NCI-H510A treated with DMSO at 0.1 percent for 48 hours (cell line): ENCODE data around the gene NELL1.

Experiments used
- DNase-seq: peaks from one replicate; lab custom pipeline; 2025; lab: John Stamatoyannopoulos, UW

The NELL1 gene

DNA sequence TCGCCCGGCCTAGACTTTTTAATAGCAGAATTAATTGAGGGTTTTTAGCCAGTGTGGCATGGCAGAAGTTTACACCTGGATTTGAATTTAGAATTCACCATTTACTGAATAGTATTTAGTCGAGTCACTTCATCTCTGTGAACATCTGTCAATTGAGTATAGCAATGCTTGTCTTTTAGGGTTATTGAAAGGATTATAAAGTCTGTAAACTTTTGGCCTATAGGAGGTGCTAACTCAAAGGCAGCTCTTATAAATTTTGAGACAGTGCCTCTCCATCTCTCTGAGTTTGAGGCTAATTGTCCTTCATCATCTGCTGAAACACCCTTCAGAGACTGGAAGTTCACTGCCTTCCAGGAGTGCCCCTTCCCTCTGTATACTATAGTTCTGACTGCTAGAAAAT, 205.0 kb downstream of the NELL1 start:
- DNase-seq, result no peak

DNA sequence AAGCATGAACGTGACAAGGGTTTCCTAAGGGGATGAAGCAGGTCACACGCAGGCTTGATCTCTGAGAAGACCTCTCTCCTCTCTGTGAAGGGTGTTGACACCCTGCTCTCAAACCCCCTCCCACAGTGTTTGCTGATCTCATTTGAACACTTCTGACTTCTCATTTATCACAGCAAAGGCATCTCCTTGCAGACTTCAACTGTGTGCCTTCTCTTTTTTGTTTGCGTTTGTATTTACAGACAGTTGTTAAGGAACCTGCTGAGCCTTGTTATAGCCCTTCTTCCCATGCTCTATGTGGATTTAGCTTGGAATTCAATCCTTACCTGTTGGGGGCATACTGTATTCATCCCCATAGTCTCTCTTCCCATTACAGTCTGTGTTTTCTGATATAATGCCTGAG, 206.5 kb downstream of the NELL1 start:
- DNase-seq, result no peak

DNA sequence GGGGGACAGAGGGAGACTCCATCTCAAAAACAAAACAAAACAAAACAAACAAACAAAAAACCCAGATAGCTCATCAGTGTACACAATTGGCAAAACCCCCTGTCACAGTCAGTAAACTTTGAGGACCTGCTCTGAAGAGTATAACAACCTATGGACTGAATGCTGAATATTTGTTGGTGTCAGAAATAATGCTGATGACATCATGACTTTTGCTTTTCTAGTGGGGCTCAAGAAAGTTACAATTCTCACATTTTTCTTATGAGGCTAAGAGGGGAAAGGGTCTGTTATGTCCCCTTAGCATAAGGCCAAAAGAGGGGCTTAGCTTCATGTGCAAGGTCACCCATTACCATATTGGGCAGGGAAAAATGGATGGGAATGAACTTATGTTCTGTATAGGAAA, 207.4 kb downstream of the NELL1 start:
- no peak for DNase-seq

DNA sequence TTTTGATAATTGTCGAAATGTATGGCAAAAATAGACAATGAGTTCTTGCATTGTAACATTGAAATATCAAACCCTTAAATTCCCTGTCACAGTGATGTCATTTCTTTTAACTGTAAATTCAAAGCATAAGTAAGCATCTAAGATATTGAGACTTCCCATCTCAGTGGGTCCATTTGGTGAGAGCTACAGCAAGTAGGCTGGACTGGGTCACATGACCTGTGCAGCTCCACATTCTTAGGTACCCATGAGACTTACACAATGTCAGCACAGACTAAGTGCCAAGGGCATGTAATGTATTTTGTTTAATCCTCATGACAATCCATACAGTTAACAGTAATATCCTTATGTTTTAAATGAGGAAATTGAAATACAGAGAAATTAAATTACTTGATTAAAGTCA, 210.7 kb downstream of the NELL1 start:
- DNase-seq, result no peak

DNA sequence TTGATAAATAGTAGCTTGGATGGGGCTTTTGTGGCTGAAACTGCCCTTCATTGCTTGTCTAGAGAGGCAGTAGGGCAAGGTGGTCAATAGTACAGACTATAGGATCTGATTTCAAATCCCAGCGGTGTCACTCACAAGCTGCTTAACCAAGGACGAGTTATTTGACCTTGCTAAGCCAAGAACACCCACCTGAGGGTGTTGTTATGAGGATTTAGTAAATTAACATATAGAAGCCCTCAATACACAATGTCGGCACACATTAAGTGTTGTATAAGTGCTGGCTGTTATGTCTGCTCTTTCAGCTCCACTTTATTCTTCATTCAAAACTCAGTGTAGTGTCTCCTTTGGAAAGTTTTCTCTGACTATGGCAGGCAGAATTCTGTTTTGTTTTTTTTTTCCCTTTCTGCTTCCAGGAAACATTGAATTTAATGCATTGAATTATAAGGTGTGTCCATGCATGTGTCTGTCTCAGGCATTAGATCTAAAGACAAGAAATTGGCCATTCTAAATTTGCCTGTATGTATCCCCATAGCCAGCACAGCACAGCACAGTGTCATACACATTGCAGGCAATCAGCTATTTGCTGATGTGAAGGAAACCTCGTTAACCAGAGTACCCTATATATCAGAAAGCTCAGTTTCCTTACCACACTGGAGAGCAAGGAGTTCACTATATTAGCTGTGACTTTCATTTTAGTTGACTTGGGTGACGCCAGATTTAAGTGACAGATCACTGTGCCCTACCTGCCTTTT, 212.1 kb downstream of the NELL1 start:
- DNase-seq, result no peak

DNA sequence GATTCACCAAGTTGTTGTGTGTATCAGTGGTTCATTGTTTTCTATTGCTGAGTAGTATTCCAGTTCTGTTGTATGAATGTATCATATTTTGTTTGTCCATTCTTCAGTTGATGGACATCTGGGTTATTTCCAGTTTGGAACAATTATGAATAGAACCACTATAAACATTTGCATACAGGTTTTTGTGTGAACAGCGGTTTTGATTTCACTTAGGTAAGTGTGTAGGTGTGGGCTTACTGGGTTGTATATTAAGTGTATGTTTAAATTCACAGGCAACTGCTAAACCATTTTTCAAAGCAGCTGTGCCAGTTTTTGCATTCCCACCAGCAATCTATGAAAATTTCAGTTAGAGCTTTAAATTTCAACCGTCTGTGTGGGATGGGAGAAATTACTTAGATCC, 217.8 kb downstream of the NELL1 start:
- no peak for DNase-seq

DNA sequence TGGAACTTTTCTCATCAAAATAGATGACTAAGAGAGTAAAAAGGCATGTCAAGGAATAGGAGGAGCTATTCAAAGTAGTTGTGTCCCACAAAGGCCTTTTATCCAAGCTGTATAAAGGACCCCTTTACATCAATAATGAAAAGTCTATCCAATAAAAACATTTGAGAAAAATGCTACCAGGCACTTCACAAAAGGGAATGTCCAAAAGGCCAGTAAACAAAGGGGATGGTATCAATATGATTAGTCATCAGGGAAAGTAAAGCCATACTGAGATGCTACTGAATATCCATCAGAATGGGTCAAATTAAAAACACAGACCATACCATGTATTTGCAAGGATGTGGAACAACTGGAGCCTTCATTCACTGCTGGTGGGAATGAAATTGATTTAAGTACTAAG, 224.9 kb downstream of the NELL1 start:
- DNase-seq, result no peak

DNA sequence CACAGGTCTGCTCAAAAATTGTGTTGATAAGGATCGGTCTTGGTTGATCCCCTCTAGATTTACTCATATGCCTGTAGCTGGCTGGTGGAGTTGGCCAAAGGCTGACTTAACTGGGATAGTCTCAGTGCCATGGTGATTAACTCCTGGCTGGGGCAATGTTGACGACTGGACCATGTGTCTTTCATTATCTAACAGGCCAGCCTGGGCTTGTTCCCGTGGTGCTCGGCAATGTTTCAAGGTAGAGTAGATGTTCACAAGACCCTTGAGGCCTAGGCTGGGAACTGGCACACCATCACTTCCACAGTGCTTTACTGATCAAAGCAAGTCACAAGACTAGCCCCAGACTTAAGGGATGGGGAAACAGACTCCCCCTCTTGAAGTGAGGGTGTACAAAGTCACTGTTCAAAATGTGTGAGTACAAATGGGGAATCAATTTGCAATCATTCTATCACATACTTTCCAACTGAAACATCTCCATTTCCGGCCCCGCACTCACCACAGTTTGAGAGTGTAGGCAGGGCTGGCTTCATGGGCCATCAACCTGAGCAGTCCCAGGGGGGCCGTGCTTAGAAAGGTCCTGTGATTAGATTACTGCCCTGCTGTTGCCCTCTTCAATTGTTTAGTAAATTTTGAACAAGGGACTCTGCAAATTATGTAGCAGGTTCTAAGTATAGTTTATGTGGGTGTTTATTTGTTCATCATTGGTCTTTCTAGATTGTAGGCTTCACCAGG, 240.8 kb downstream of the NELL1 start:
- DNase-seq, result no peak

DNA sequence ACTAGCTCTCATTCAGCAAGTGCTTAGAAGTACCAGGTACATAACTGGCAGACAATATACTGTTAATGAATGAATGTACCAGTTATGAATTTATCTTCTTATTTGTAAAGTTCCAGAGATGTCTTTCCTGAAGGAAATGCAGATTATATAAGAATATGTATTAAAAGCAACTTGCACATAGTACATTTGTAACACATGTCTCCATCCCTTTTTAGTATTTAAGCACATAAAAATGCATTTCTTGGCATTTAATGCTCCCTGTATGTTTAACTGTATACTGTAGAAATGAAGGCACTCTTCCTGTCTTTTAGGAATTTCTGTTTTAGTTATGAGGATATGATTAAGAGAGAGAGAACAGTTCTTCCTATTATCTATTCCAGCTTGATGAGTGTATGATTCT, 241.3 kb downstream of the NELL1 start:
- no peak for DNase-seq

DNA sequence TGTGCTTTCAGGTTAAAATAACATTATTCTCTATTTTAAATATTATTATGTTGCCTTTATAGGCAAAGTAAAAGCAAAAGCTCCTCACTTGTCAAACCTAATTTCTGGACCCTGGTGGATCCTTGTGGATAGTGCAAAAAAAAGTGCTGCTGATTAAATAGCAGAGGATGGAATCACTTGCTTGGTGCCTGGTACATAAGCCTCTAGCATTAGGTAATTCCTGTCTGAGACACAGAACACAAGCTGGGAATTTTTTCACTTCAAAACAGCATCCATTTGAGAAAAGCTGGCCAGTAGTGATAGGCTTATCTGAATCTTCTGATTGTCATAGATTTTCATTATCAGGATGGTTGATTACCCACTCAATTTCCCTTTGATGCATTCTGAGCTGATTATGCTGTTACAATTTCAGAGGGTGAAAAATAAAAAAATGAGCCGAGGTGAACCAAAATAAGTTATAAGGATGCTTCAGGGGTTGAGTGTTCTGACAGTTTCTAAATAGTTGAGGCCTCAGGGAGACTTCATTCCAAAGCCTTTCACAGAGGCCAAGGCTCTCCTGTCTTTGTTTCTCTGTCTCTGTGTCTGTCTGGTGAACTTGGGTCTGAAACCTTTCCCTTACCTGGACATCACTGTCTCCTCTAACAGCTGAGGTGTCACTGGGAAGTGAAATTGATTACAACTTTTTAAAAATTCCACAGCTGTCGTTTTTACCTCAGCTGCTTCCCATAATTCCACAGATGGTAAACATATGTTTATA, 242.9 kb downstream of the NELL1 start:
- DNase-seq, result no peak

DNA sequence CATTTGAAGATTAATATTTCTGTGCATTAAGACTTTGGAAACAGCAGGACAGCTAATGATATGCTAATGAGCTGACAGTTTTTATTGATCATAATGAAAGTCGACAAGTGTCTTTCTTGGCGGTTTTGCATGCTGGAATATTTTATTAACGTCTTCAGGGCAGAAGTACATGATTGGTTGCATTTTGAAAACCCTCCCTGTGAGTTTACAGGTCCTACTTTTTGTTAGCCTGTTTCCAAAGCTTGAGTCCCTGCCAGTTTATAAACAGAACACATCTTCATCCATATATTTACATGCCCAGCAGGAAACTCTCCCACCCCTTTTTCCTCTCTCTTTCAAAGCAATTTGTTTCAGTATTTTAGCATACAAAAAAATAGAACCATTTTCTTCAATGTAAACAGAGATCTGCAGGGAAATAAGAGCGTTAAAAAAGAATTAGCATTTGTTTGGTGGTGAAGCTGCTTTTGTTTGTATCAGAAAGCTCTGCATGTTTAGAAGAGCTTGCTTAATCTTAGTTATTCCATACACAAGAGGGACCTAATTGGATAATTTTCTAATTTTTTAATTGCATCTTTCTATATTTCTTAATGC, 243.6 kb downstream of the NELL1 start:
- DNase-seq, result no peak

DNA sequence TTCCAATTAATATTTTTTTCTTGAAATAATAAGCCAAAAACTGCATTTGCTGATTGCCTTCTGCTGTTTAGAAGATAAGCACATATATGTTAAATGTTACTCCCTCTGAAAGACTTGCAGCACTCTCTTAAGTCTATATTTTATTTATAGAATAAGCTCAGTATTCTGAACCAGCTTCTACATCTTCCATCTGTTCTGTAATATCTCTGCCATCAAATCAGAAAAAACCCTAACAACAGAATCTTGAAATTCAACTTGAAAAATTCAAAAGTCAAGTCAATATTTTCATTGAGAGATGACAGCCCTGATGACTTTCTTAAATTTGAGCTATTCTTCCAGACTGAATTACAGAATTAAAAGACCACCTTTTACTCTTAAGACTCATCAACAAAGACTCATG, 247.9 kb downstream of the NELL1 start:
- no peak for DNase-seq

DNA sequence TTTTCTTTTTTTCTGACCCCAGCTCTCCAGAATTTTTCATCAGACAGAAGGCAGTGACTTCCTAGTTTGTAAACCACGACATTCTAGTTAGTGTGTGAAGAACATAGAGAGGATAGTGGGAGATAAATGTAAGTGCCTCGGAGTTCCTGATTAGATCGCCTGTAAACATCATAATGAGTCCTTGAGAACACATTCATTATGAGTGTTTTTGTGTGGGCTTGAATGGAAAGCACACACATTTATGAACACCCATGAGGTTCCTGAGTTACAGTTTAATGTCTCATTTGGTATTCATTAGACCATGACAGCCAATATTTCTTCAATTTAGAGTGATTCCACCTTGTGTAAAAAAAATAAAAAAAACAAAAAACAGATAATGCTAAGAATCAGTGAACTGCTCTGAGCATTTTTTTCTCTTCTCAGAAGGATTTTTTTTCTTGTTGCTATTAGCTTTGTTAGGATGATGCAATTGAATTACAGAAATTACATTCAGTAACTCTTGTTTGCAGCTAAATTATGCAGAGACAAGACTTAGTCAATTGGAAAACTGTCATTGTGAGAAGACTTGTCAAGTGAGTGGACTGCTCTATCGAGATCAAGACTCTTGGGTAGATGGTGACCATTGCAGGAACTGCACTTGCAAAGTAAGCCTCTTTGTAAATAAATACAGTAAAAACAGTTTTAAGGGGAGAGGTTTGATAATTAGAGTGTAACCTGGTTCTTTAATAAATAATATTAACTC, 257.6 kb downstream of the NELL1 start:
- peak; percentile 25 for DNase-seq

DNA sequence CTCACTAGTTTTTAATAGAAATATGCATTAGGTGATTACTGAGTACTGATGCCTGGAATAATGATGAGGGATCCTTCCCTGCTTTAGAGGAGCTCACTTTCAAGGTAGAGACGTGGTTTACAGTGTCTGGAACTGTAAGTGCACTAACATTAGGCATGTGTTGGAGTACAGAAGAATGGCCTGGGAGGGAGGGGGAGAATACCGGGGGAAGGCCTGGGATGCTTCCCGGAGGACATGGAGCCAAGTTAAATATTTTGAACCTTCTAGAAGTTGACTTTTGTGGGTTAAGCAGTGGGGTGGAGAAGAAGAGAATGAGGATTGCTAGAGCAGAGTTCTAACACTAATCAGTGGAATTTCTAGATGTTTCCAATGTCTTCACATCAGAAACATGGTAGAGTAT, 261.6 kb downstream of the NELL1 start:
- no peak for DNase-seq

DNA sequence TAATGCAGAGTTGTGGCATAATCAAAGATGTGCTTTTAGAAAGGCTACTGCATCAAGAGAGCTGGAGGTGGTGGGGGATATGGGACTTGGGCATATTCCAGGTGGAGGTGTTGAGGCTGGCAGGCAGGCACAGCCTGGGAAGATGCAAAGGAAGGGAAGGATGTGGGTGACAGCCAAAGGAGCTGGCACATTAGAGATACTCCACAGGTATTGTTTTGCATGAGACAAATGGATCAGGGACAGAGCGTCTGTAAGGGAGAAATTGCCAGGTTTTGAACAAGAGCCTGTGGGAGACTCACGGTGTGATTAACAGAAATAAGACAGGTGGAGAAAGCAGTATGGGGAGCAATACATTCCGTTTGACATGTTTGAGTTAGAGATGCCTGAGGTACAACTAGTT, 263.7 kb downstream of the NELL1 start:
- DNase-seq, result no peak

DNA sequence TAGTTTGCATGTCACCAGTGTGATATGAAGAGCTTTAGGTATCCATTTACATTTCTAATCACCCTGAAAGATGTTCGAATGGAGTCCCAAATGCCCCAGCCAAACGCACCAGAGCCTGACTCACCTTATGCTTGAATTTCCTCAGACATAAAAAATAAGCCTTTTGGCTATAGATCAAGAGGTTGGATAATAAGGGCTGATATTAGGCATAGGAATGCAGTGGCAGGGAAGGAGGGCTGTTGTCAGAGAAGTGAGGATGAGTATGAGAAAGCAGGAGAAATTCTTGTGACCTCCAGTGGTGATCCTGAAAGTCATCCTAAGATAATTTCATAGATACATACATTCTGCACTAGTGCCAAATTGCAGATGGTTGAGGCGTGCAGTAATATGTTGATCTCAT, 264.6 kb downstream of the NELL1 start:
- DNase-seq, result no peak

DNA sequence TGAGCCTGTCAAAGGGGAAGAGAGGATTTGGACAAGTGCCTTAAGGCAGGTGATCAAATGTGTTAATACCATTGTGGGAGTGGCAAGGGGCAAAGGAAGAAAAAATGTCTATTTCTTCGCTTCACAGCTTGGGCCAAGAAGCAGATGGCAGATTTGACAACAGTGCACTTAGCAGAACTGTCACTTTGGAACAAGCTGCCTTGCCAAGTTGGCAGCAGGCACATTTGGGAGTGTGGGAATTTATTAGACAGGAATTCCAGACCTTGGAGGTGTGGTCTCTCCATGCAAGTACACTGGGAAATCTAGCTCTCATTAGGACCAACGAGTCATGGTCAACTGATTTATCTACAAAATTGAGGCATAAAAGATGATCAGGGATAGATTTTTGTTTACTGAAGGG, 265.1 kb downstream of the NELL1 start:
- DNase-seq, result no peak

DNA sequence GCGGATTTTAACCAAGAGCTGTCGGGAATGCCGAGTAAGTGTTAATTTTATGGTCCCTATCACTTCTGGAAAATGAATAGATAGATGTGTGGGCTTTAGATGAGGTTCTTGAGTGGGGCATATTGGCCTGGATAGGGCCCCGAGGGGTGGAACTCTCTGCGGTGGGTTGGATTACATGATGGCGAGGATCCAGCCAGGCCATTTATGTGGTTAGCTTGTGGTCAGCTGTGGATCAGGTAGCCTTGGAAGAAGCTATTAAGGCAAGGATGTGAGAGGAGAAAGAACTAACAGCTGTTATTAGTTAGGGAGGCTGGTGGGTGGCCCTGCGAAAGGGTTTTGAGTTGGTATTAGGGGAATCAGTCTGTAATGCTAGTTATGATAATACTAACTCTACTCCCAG, 268.4 kb downstream of the NELL1 start:
- DNase-seq, result no peak

DNA sequence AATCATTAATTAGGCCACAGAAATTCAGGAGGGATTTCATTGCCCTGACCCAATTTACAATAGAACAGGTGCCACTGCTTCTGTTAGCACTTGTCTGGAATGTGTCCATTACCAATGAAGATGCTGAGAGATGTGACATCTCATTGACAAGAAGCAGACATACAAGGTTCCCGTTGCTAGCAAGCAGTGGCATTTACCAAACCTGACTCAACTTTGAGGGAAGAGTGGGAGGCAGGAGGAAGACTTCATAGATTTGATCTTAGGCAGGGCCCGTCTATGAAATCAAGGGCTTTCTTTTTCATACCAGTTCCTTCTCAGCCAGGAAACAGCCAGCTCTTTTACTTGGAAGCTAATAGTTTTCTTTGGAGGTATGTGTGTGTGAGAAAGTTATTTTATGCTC, 280.2 kb downstream of the NELL1 start:
- DNase-seq, result no peak

DNA sequence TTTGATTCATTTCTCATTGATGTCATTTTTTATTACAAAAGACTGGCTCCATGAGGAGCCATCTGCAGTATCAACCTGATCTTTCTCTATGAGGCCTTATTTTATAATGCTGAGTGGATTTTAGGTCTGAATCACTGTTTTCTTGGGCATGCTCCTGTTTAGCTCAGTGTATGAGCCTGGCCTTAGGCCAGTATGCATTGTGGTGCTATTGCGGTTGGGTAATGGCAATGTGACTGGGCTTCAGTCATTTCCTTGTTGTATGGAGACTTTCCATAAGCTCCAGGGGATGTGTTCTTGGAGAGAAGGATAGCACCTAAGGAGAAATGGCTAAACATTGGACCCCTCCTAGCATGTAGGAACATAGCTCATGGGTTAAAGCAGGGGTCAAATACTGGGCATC, 293.2 kb downstream of the NELL1 start:
- DNase-seq, result no peak

DNA sequence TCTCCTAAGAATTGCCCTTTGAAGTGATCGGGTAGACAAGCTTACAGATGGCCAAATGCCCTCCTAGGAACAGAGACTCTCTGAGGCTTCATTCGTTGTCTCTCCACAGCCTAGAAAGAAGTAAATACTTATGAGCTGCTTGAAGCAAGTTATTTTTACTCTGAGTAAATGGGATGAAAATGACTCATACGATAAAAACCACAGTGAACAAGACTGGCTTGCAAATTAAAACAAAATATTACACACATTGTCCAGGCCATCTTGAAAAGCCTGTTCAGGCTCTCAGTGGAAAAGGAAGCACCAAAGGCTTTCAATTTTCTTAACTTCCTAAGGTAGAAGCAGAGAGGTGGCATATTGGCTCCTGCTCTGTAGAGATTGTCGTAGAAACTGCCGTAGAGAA, 294.2 kb downstream of the NELL1 start:
- DNase-seq, result no peak

DNA sequence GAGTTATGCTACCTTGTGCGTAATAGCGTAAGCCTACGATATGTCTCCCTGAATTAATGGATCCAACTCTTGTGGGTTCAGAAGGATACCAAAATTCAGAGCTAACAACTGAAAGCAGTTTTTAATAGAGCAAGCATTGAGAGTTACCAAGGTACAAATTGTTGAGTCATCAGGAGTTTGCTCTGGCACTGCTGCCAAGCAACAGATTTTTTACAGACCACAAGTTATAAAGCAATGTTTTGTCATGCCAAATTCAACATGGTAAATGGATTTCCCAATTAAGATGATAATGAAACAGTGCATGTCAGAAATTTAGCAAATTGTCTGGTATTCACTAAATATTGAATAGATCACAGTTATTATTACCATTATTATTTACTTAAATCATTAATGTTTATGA, 295.6 kb downstream of the NELL1 start:
- no peak for DNase-seq
